AG04449 (cell line): ENCODE measurements around the gene TBL1XR1.
"Not testable (repeated sequence)": the region's sequence is repeated elsewhere in the genome, so short reads cannot be mapped to it uniquely, and the experiment has no call there.

ENCODE experiments used
- CTCF ChIA-PET: fragments of 350-600 bp; formaldehyde crosslinking; extraction: SDS; loops from one replicate; lab custom pipeline; 2021; ENCODE audit warnings: antibody characterized with exemption; lab: Yijun Ruan, JAX
- POLR2A ChIA-PET: fragments of 400-600, 350-600 bp; formaldehyde crosslinking; extraction: SDS; loops from one replicate; lab custom pipeline; 2020; ENCODE audit warnings: antibody characterized with exemption, inconsistent platforms; lab: Yijun Ruan, JAX
- DNase-seq: peaks from one replicate; pipeline ENCODE4 v3.0.0-alpha.2; 2010; ENCODE audit warnings: low read depth, low spot score
- H3K4me3 ChIP-seq: 2 replicates; pipeline ENCODE4 v1.5.1; 2011; ENCODE audit warnings: low read depth, mild to moderate bottlenecking, control low read depth, low read length
- TF ChIP-seq, protein P1 (sequence below): IDR thresholded peaks from one replicate; pipeline ENCODE4 v1.5.1; 2011; ENCODE audit warnings: mild to moderate bottlenecking, moderate library complexity, low read length, control low read depth, inconsistent platforms; ENCODE audit not compliant: insufficient read depth; ENCODE audit errors: missing control alignments

Gene TBL1XR1

DNA sequence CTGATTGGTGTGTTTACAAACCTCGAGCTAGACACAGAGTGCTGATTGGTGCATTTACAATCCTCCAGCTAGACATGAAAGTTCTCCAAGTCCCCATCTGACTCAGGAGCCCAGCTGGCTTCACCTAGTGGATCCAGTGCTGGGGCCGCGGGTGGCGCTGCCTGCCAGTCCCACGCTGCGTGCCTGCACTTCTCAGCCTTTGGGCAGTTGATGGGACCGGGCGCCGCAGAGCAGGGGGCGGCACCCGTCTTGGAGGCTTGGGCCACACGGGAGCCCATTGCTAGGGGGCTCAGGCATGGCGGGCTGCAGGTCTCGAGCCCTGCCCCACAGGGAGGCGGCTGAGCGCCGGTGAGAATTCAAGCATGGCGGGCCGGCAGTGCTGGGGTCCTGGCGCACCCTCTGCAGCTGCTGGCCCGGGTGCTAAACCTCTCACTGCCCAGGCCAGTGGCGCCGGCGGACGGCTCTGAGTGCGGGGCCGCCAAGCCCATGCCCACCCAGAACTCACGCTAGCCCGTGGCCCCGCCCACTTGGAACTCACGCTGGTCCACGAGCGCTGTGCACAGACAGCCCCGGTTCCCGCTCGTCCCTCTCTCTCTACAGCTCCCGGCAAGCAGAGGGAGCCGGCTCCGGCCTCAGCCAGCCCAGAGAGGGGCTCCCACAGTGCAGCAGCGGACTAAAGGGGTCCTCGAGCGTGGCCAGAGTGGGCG, 6.6 kb upstream of the TBL1XR1 start:
- ChIA-PET CTCF (no interaction called here), POLR2A (interaction anchor here (0.7 kb wide), 1 partner anchor 10 kb away, joined by 3 read pairs; no protein-coding TSS in a partner anchor)
- DNase-seq = no peak
- H3K4me3 ChIP-seq = no peak overlapping the region
- TF ChIP-seq, protein P1, sequence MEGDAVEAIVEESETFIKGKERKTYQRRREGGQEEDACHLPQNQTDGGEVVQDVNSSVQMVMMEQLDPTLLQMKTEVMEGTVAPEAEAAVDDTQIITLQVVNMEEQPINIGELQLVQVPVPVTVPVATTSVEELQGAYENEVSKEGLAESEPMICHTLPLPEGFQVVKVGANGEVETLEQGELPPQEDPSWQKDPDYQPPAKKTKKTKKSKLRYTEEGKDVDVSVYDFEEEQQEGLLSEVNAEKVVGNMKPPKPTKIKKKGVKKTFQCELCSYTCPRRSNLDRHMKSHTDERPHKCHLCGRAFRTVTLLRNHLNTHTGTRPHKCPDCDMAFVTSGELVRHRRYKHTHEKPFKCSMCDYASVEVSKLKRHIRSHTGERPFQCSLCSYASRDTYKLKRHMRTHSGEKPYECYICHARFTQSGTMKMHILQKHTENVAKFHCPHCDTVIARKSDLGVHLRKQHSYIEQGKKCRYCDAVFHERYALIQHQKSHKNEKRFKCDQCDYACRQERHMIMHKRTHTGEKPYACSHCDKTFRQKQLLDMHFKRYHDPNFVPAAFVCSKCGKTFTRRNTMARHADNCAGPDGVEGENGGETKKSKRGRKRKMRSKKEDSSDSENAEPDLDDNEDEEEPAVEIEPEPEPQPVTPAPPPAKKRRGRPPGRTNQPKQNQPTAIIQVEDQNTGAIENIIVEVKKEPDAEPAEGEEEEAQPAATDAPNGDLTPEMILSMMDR = no peak

DNA sequence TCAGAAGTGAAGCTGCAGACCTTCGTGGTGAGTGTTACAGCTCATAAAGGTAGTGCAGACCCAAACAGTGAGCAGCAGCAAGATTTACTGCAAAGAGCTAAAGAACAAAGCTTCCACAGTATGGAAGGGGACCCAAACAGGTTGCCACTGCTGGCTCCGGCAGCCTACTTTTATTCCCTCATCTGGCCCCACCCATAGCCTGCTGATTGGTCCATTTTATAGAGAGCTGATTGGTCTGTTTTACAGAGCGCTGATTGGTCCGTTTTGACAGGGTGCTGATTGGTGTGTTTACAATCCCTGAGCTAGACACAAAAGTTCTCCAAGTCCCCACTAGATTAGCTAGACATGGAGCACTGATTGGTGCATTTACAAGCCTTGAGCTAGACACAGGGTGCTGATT, 5.7 kb upstream of the TBL1XR1 start:
- POLR2A ChIA-PET = interaction anchor here (0.5 to 0.7 kb wide), 2 partner anchors 11 to 352 kb away, joined by 3 read pairs; no protein-coding TSS in a partner anchor
- CTCF ChIA-PET, DNase-seq: not testable (repeated sequence)

DNA sequence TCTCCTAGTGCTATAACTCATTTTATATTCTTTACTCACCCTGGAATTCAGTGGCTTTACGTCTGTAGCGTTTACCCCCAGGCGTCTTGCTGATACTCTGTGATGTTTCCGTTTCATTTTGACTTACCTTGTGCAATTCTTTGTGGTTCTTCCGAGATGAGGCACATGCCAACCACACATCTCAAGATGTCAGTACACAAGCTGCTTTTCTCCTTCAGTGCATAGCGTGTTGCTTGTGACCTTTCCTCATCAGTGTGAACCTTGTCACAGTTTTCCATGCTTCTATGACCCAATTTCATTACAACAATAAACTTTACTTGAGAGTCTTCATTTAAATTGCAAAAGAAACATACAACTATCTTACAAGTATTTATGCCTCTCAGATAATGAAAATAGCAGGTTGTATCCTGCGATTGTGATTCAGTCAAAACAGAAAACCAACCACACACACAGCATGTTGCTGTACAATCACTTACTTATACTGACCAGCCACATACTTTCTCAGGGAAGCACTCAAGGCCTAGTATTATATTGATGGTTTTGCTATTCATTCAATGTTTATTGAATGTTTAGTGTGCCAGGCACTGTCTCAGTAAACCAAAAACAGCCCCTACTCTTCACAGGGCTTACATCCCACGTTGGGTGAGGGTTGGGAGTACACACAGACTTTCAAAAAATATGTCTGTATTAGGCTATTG, 4.6 kb upstream of the TBL1XR1 start:
- DNase-seq = no peak
- ChIA-PET CTCF (no interaction called here), POLR2A (no interaction called here)
- H3K4me3 ChIP-seq = no peak overlapping the region
- TF ChIP-seq, protein P1 = no peak

More for the DNA sequence above, 5.7 kb upstream of the TBL1XR1 start:
- H3K4me3 ChIP-seq = not testable (repeated sequence)

DNA sequence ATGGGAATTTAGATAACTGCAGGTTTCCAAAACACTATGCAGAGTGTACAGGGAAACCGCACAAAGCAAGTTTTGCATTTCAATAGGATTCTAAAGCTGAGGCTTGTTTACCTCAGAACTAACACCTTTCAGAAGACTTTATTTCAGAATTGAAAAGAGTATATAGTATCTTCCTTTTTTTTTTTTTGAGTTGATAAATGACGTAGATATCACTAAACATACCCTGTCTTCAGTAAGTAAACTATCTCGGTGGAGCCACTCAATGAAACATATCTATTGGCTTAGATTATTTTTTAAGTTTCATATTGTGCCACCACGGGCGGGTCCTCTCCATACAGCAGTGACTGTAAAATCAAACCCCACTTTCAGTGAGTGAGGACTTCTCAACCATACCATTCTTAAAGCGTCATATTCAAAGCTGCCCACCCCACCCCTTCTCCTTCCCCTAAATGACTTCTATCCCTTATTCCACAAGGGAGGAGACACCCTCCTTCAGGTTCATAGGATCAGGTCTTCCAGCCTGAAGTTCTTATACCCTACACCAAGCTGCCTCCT, 2.0 kb upstream of the TBL1XR1 start:
- ChIA-PET CTCF (interaction anchor here (0.6 kb wide), 1 partner anchor 326 kb away, joined by 3 read pairs; no protein-coding TSS in a partner anchor), POLR2A (interaction anchor here (2.5 kb wide), 1 partner anchor 161 kb away, joined by 11 read pairs; no protein-coding TSS in a partner anchor)
- TF ChIP-seq, protein P1 = no peak
- no peak overlapping the region for H3K4me3 ChIP-seq
- DNase-seq = no peak

DNA sequence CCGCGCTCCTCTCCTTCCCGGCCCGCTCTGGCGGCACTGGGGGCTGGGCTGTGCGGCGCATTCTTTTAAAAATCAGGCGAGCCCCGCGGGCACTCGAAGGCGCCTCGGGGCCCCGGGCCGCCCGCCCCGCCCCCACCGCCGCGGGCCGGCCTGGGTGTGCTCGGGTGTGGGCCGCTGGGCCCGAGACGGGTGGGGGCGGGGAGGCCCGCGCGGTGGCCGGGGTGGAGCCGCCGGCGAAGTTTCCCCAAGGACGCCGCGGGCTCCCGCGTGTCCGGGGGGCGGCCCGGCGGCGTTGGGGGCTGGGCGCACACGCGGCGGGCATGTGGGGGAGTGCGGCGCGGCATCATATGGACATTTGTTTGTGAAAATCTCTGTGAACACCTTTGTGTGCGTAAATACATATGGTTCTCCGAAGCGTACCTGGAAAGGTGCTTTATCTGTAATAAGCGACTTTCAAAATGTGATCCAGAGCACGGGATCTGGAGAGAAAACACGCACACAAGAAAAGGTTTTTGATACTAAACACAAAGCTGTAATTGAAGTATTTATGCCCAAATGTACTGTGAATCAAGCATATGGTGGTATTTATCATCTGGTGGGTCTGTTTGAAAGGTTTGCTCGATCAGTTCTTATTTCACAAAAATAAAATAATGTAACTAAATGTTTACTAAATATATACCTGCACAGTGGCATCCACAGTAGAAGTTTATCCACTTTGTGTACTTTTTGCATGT, 612 bp upstream of the TBL1XR1 start:
- ChIA-PET CTCF (interaction anchor here (1.1 to 1.4 kb wide), 2 partner anchors 147 to 162 kb away, joined by 3 to 5 read pairs; no protein-coding TSS in a partner anchor), POLR2A (interaction anchor here (0.7 to 2.5 kb wide), 4 partner anchors 9 to 162 kb away, joined by 3 to 11 read pairs (median 3); no protein-coding TSS in a partner anchor)
- H3K4me3 ChIP-seq = peak overlapping the region; percentile 52
- DNase-seq = no peak
- TF ChIP-seq, protein P1 = no peak

DNA sequence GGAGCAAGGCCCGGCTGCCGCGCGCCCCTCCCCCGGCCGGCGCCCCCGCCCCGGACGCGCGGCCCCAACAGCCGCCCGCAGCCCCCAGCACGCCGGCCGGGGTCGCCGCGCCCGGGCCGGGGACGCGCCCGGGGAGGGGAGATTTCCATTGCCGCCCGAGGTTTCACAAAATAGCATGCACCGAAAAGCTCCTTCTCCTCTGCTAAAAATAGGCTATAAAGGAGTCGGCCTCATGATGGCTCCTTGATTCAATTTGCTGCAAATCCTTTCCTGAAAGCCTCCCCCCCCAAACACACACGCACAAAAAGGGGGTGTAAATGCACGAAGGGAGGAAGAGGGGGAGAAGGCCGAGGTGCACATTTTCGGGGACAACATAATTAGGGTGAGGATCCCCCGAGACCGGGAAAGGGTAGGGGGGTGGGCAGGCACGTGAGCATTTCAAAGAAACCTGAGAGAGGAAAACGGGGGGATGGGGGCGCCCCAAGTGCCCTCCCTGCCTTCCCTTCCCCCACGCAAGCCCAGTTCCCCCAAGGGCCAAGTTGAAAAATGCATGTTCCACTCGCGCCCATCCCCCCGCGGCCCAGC, 734 bp downstream of the TBL1XR1 start:
- POLR2A ChIA-PET = interaction anchor here (1.6 to 2.5 kb wide), 2 partner anchors 163 kb away, joined by 7 to 11 read pairs; no protein-coding TSS in a partner anchor

More for the DNA sequence above, 734 bp downstream of the TBL1XR1 start:
- no peak for DNase-seq
- CTCF ChIA-PET = interaction anchor here (1.0 to 2.9 kb wide), 6 partner anchors 17 to 1189 kb away, joined by 3 to 14 read pairs (median 5); no protein-coding TSS in a partner anchor
- TF ChIP-seq, protein P1 = no peak
- H3K4me3 ChIP-seq = peak overlapping the region; percentile 90
